Measurements from ENCODE around the gene SPATA6.
A peak's percentile ranks its signal among the peaks of the same experiment; 100 is the strongest.
"Not testable (repeated sequence)": the region's sequence is repeated elsewhere in the genome, so short reads cannot be mapped to it uniquely, and the experiment has no call there.

Gene SPATA6

GRCh38 chr1:48450505-48450904, 21.5 kb downstream of the SPATA6 start:
- TF ChIP-seq, protein P1, sequence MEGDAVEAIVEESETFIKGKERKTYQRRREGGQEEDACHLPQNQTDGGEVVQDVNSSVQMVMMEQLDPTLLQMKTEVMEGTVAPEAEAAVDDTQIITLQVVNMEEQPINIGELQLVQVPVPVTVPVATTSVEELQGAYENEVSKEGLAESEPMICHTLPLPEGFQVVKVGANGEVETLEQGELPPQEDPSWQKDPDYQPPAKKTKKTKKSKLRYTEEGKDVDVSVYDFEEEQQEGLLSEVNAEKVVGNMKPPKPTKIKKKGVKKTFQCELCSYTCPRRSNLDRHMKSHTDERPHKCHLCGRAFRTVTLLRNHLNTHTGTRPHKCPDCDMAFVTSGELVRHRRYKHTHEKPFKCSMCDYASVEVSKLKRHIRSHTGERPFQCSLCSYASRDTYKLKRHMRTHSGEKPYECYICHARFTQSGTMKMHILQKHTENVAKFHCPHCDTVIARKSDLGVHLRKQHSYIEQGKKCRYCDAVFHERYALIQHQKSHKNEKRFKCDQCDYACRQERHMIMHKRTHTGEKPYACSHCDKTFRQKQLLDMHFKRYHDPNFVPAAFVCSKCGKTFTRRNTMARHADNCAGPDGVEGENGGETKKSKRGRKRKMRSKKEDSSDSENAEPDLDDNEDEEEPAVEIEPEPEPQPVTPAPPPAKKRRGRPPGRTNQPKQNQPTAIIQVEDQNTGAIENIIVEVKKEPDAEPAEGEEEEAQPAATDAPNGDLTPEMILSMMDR (IDR thresholded peaks at IDR 0.05; ENCODE audit: control insufficient read depth, extremely low read depth, insufficient read depth): peak; percentile 62
- H3K4me3 ChIP-seq (ENCODE audit: low read depth, low read length): no peak overlapping the region
- peak; percentile 46 for DNase-seq (ENCODE audit: low read depth)

DNA sequence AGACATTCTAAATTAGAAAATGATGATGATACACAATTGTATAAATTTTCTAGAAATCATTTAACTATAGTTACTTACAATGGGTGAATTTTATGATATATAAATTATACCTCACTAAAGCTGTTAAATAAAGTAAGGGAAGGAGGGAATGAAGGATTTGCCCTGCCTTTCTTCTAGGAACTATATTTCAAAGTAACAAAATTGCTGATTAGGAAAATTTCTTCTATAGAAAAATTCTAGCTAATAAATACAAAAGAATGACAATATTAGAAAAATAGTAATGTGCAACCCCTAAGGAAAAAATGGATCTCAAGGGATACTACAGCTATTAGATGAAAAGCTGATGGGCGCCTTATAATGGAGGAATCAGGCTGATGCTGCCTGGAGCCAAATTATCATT, 23.1 kb downstream of the SPATA6 start:
- no peak overlapping the region for H3K4me3 ChIP-seq (ENCODE audit: low read depth, low read length)
- TF ChIP-seq, protein P1 (IDR thresholded peaks at IDR 0.05; ENCODE audit: control insufficient read depth, extremely low read depth, insufficient read depth): no peak
- no peak for DNase-seq (ENCODE audit: low read depth)

DNA sequence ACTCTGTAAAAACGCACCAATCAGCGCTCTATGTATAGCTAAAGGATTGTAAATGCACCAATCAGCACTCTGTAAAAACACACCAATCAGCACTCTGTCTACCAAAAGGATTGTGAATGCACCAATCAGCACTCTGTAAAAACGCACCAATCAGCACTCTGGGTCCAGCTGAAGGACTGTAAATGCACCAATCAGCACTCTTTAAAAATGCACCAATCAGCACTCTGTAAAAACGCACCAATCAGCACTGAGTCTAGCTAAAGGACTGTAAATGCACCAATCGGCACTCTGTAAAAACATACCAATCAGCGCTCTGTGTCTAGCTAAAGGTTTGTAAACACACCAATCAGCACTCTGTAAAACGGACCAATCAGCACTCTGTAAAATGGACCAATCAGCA, 27.8 kb downstream of the SPATA6 start:
- DNase-seq (ENCODE audit: low read depth); H3K4me3 ChIP-seq (ENCODE audit: low read depth, low read length): not testable (repeated sequence)

- TF ChIP-seq, protein P1 (IDR thresholded peaks at IDR 0.05; ENCODE audit: control insufficient read depth, extremely low read depth, insufficient read depth): no peak
- no peak overlapping the region for H3K4me3 ChIP-seq (ENCODE audit: low read depth, low read length)
- no peak for DNase-seq (ENCODE audit: low read depth)
Measured at GRCh38 chr1:48442864-48443619, 29.0 kb downstream of the SPATA6 start.

DNA sequence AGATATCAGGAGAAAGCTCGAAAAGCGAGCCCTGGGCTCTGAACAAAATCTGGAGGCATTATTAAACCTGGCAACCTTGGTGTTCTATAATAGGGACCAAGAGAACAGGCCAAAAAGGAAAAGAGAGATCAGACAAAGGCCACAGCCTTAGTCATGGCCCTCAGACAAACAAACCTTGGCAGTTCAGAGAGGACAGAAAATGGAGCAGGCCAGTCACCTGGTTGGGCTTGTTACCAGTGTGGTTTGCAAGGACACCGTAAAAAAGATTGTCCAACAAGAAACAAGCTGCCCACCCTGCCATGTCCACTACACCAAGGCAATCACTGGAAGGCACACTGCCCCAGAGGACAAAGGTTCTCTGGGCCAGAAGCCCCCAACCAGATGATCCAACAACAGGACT, 31.2 kb downstream of the SPATA6 start:
- not testable (repeated sequence) for DNase-seq (ENCODE audit: low read depth); H3K4me3 ChIP-seq (ENCODE audit: low read depth, low read length)

- no peak for DNase-seq (ENCODE audit: low read depth)
- no peak overlapping the region for H3K4me3 ChIP-seq (ENCODE audit: low read depth, low read length)
- TF ChIP-seq, protein P1 (IDR thresholded peaks at IDR 0.05; ENCODE audit: control insufficient read depth, extremely low read depth, insufficient read depth): no peak
Measured at GRCh38 chr1:48439380-48439779, 32.6 kb downstream of the SPATA6 start.

DNA sequence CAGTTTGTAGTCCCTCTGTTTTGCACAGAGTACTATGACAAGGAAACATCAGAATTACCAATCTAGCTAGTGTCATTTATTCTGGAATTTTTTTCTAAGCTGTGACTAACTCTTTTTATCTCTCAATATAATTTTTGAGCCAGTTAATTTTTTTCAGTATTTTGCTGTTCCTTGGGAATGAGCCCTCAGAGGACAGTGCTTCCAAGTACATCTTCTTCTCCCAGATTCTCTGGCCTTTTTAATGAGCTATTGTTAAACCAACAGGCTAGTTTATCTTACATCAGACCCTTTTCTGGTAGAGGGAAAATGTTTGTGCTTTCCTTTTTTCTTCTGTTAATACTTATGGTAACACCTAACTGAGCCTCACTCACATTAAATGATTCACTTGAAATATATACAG, 34.6 kb downstream of the SPATA6 start:
- not testable (repeated sequence) for H3K4me3 ChIP-seq (ENCODE audit: low read depth, low read length); DNase-seq (ENCODE audit: low read depth)

DNA sequence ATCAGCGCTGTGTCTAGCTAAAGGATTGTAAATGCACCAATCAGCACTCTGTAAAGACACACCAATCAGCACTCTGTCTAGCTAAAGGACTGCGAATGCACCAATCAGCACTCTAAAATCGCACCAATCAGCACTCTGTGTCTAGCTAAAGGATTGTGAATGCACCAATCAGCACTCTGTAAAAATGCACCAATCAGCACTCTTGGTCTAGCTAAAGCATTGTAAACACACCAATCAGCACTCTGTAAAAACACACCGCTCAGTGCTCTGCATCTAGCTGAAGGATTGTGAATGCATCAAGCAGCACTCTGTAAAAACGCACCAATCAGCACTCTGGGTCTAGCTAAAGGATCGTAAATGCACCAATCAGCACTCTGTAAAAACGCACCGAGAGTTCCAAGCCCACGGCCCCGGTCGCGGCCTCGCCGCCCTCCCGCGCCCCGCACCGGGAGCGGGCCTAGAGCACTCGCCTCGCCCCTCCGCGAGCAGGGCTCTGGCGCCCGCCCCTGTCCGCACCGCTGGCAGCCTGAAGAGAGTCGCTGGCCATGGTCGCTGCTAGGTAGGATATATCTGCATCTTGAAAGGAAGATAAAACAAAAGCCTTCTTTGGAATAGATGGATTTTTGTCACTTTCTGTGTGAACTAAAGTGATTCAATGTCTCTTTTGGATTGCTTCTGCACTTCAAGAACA, 36.5 kb downstream of the SPATA6 start:
- DNase-seq (ENCODE audit: low read depth); H3K4me3 ChIP-seq (ENCODE audit: low read depth, low read length): not testable (repeated sequence)

- H3K4me3 ChIP-seq (ENCODE audit: low read depth, low read length): no peak overlapping the region
- no peak for DNase-seq (ENCODE audit: low read depth)
- TF ChIP-seq, protein P1 (IDR thresholded peaks at IDR 0.05; ENCODE audit: control insufficient read depth, extremely low read depth, insufficient read depth): no peak
Measured at GRCh38 chr1:48430832-48431231, 41.2 kb downstream of the SPATA6 start.
